C1 segment of cervical spinal cord (tissue), 14 donors: ENCODE data around the gene DOK3.

ENCODE experiments used
- DNase-seq, 14 donors: peaks; one replicate each; lab custom pipeline; 2025; lab: John Stamatoyannopoulos, UW

DOK3 gene

DNA sequence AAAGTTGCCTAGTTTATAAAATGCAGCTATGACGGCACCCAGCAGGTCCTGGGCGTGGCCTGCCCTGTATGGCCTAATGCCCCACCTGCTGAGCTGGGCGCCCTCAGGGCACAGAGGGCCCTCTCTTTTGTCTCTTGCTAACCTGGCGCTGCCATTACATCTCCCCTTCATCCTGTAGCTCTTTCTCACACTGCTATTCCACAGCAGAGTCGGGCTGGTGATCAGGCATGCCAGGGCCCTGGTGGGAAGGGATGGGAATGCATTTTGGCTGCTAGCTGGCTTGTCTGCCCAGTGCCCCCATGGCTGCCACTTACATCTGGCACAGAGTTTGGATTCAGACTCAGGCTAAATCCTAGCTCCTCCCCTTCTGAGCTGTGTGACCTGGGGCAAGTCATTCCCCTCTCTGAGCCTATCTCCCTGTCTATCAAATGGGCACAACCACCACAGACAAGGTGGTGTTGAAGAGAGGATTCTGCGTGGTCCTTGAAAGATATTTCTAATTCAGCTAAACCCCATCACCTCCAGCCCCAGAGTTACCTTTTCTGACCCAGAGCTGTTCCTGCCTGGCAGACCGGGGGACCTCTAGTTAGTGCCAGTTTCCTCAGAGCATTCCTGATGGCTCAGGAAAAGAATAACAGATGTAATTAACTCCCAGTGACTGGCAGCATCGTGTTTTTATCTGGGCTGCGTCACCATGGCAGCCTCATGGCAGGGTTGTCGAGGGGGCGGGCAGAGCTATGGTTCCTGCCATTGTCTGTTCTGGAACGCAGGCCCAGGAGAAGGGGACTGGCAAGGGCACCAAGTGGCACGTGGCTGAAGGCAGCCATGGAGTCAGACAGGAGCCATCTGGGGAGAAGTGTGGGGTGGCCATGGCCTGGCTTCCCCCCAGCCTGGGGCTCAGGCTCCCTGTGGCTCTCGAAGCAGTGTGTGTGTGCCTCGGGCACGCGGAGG, 56.7 kb downstream of the DOK3 start:
- peak in 5 of 14 donors; percentile 23 to 44 (median 34) for DNase-seq
